DMS79 (cell line): ENCODE data around the gene GUCY1A2.

ENCODE experiments used
- DNase-seq: peaks from one replicate; lab custom pipeline; 2025; lab: John Stamatoyannopoulos, UW

Gene GUCY1A2

GRCh38 chr11:106728859-106729258 lies 289.4 kb downstream of the GUCY1A2 start:
- DNase-seq = no peak

- no peak for DNase-seq
These were observed 289.9 kb downstream of the GUCY1A2 start for GRCh38 chr11:106728379-106728778.

- no peak for DNase-seq
These were observed 291.0 kb downstream of the GUCY1A2 start for GRCh38 chr11:106727256-106727655.

- DNase-seq = no peak
These were observed 293.9 kb downstream of the GUCY1A2 start for GRCh38 chr11:106724293-106724892.

GRCh38 chr11:106723071-106723470 lies 295.2 kb downstream of the GUCY1A2 start:
- no peak for DNase-seq

- DNase-seq = no peak
These were observed 301.1 kb downstream of the GUCY1A2 start for GRCh38 chr11:106717222-106717621.

GRCh38 chr11:106714199-106714598 lies 304.1 kb downstream of the GUCY1A2 start:
- DNase-seq = no peak

- DNase-seq = no peak
These were observed 309.9 kb downstream of the GUCY1A2 start for GRCh38 chr11:106708348-106708747.

GRCh38 chr11:106706355-106706754 lies 311.9 kb downstream of the GUCY1A2 start:
- DNase-seq = no peak

- no peak for DNase-seq
These were observed 315.5 kb downstream of the GUCY1A2 start for GRCh38 chr11:106702805-106703204.

GRCh38 chr11:106697058-106697457 lies 321.2 kb downstream of the GUCY1A2 start:
- no peak for DNase-seq

GRCh38 chr11:106695506-106695905 lies 322.8 kb downstream of the GUCY1A2 start:
- DNase-seq = no peak

GRCh38 chr11:106694501-106694900 lies 323.8 kb downstream of the GUCY1A2 start:
- no peak for DNase-seq

- no peak for DNase-seq
These were observed 326.4 kb downstream of the GUCY1A2 start for GRCh38 chr11:106691807-106692365.

GRCh38 chr11:106690923-106691322 lies 327.4 kb downstream of the GUCY1A2 start:
- DNase-seq = no peak

GRCh38 chr11:106684944-106685343 lies 333.3 kb downstream of the GUCY1A2 start:
- no peak for DNase-seq

- no peak for DNase-seq
These were observed 334.8 kb downstream of the GUCY1A2 start for GRCh38 chr11:106683435-106683834.

- DNase-seq = no peak
These were observed 336.8 kb downstream of the GUCY1A2 start for GRCh38 chr11:106681435-106681834.

GRCh38 chr11:106679581-106679980 lies 338.7 kb downstream of the GUCY1A2 start:
- DNase-seq = no peak

- DNase-seq = no peak
These were observed 339.1 kb downstream of the GUCY1A2 start for GRCh38 chr11:106679181-106679580.

GRCh38 chr11:106670069-106670468 lies 348.2 kb downstream of the GUCY1A2 start:
- DNase-seq = no peak

GRCh38 chr11:106668147-106668546 lies 350.1 kb downstream of the GUCY1A2 start:
- DNase-seq = no peak

- DNase-seq = no peak
These were observed 361.6 kb downstream of the GUCY1A2 start for GRCh38 chr11:106656646-106657045.

- DNase-seq = no peak
These were observed 373.5 kb downstream of the GUCY1A2 start for GRCh38 chr11:106644824-106645223.
